Left ventricle myocardium inferior (tissue), 1 donor: ENCODE measurements around the gene SLC25A4. TPM values are rescaled to one million over a fixed set of nuclear protein-coding genes. Genes with fewer than 3 reads are reported as not detected.
A peak's percentile ranks its signal among the peaks of the same experiment; 100 is the strongest.

ENCODE experiments used
- DNase-seq: peaks from one replicate; pipeline ENCODE4 v3.0.0-alpha.2; 2020
- H3K27ac ChIP-seq: fragments of 200-600 bp; replicated peaks from 2 replicates; pipeline ENCODE4 v1.8.0; 2021
- H3K27me3 ChIP-seq: fragments of 200-600 bp; 2 replicates; pipeline ENCODE4 v1.8.0; 2021; ENCODE audit warnings: low read depth
- H3K36me3 ChIP-seq: fragments of 200-600 bp; 2 replicates; pipeline ENCODE4 v1.8.0; 2021
- H3K4me1 ChIP-seq: fragments of 200-600 bp; 2 replicates; pipeline ENCODE4 v1.8.0; 2021
- H3K4me3 ChIP-seq: fragments of 200-600 bp; 2 replicates; pipeline ENCODE4 v1.8.0; 2021; ENCODE audit warnings: mild to moderate bottlenecking, moderate library complexity
- H3K9me3 ChIP-seq: fragments of 200-600 bp; replicated peaks from 2 replicates; pipeline ENCODE4 v1.8.0; 2021
- CTCF ChIP-seq: fragments of 200-600 bp; IDR thresholded peaks from 2 replicates; pipeline ENCODE4 v1.8.0; 2021; ENCODE audit warnings: antibody characterized with exemption, mild to moderate bottlenecking, borderline replicate concordance
- intact Hi-C: fragments of 100-400 bp; cut with micrococcal nuclease; formaldehyde crosslinking; loops from one replicate; pipeline ENCODE4 v1.11.0; 2022
- total RNA-seq: library from RNA; stranded (reverse); fragmentation: NEBNext Ultra II Directional; extraction: Animal tissue kit (Norgen Biotek cat#: 25700); gene quantifications from one replicate; pipeline ENCODE4 v1.2.1, GENCODE V29; 2021
- donor health status: DM: no; HTN: yes; CAD: no; lungs with severe emphysema.

SLC25A4 gene
- total RNA-seq, 1 donor from 2014 or later, result 2,250 TPM

- Histone ChIP-seq H3K9me3 (no peaks in the 10 kb centered on the region), H3K27me3 (no peaks in the 10 kb centered on the region), H3K4me3 (no peak overlapping the region), H3K4me1 (peaks cover 27% of the 10 kb centered on the region), H3K36me3 (no peaks in the 10 kb centered on the region), H3K27ac (peak overlapping the region; percentile 31)
- intact Hi-C loops, result loop anchor here (5.0 kb wide), 1 partner anchor 92 kb away; no protein-coding TSS in a partner anchor
- DNase-seq, result no peak
- TF ChIP-seq CTCF, result peak; percentile 80
Observed at GRCh38 chr4:185134307-185134869, 8.7 kb upstream of the SLC25A4 start.

GRCh38 chr4:185137233-185137925, 5.7 kb upstream of the SLC25A4 start:
- DNase-seq, result no peak
- peak overlapping the region; percentile 55 for H3K4me3 ChIP-seq
- no peaks in the 10 kb centered on the region for H3K27me3 ChIP-seq
- no peak for TF ChIP-seq CTCF
- H3K27ac ChIP-seq, result peak overlapping the region; percentile 95
- H3K36me3 ChIP-seq, result no peaks in the 10 kb centered on the region
- intact Hi-C loops, result no loop called here
- no peaks in the 10 kb centered on the region for H3K9me3 ChIP-seq
- peaks cover 49% of the 10 kb centered on the region for H3K4me1 ChIP-seq

GRCh38 chr4:185138161-185138560, 4.9 kb upstream of the SLC25A4 start:
- Histone ChIP-seq H3K27ac (peak overlapping the region; percentile 95), H3K4me1 (peaks cover 54% of the 10 kb centered on the region), H3K9me3 (no peaks in the 10 kb centered on the region), H3K27me3 (no peaks in the 10 kb centered on the region), H3K36me3 (no peaks in the 10 kb centered on the region), H3K4me3 (peak overlapping the region; percentile 55)
- no peak for DNase-seq
- TF ChIP-seq CTCF, result no peak
- intact Hi-C loops, result no loop called here

GRCh38 chr4:185139736-185140135, 3.3 kb upstream of the SLC25A4 start:
- peak overlapping the region; percentile 95 for H3K27ac ChIP-seq
- H3K4me1 ChIP-seq, result peaks cover 59% of the 10 kb centered on the region
- intact Hi-C loops, result no loop called here

DNA sequence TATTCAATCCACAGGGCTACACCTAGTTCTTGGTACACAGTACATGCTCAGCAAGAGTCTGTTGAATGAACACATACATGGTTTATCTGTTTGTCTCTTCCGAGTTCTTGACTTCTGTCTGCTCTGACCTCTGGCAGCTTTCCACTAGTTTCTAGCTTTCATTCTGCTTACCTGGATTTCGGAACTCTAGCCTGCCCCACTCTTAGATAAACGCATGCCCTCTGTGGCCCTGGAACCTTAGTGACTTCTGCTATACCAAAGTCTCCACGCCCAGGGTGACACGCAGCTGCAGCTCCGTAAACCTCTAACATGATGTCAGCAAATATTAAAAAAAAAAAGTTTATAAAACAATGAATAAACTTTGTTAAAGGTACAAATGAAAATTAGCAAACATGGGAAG, 1.3 kb upstream of the SLC25A4 start:
- Histone ChIP-seq H3K4me3 (peak overlapping the region; percentile 75), H3K4me1 (peaks cover 73% of the 10 kb centered on the region), H3K9me3 (no peaks in the 10 kb centered on the region), H3K36me3 (peaks cover 28% of the 10 kb centered on the region), H3K27me3 (no peaks in the 10 kb centered on the region), H3K27ac (peak overlapping the region; percentile 95)
- DNase-seq, result no peak
- TF ChIP-seq CTCF, result no peak
- intact Hi-C loops, result no loop called here

More at GRCh38 chr4:185139736-185140135, 3.3 kb upstream of the SLC25A4 start:
- TF ChIP-seq CTCF, result no peak
- no peak overlapping the region for H3K4me3 ChIP-seq
- no peaks in the 10 kb centered on the region for H3K9me3 ChIP-seq
- no peaks in the 10 kb centered on the region for H3K27me3 ChIP-seq
- no peak for DNase-seq
- H3K36me3 ChIP-seq, result peaks cover 7% of the 10 kb centered on the region
